ENCODE results near the gene MEX3B.

The MEX3B gene

GRCh38 chr15:82045892-82046665, at the start of gene MEX3B:
Gene MEX3B, minus strand, starts transcription at chr15:82046018. Its CDS starts 313 bp downstream, at chr15:82045705.
- DNase-seq: peak; percentile 91

GRCh38 chr15:82093774-82094211, 48.0 kb upstream of the MEX3B start:
- DNase-seq: no peak

- no peak for DNase-seq
Measured at GRCh38 chr15:82093325-82093724, 47.5 kb upstream of the MEX3B start.

GRCh38 chr15:82091636-82092140, 45.9 kb upstream of the MEX3B start:
- no peak for DNase-seq

- no peak for DNase-seq
Measured at GRCh38 chr15:82086243-82086995, 40.6 kb upstream of the MEX3B start.

GRCh38 chr15:82081914-82082762, 36.3 kb upstream of the MEX3B start:
- no peak for DNase-seq

GRCh38 chr15:82080774-82081173, 35.0 kb upstream of the MEX3B start:
- no peak for DNase-seq

- DNase-seq: no peak
Measured at GRCh38 chr15:82079736-82080135, 33.9 kb upstream of the MEX3B start.

- DNase-seq: no peak
Measured at GRCh38 chr15:82074610-82075009, 28.8 kb upstream of the MEX3B start.

- no peak for DNase-seq
Measured at GRCh38 chr15:82072926-82073537, 27.2 kb upstream of the MEX3B start.

GRCh38 chr15:82066455-82066854, 20.6 kb upstream of the MEX3B start:
- no peak for DNase-seq

- no peak for DNase-seq
Measured at GRCh38 chr15:82064824-82065223, 19.0 kb upstream of the MEX3B start.

- DNase-seq: no peak
Measured at GRCh38 chr15:82062479-82063454, 16.9 kb upstream of the MEX3B start.

- no peak for DNase-seq
Measured at GRCh38 chr15:82060817-82061216, 15.0 kb upstream of the MEX3B start.

- no peak for DNase-seq
Measured at GRCh38 chr15:82058517-82059204, 12.8 kb upstream of the MEX3B start.

- DNase-seq: no peak
Measured at GRCh38 chr15:82058026-82058425, 12.2 kb upstream of the MEX3B start.

GRCh38 chr15:82056958-82057823, 11.4 kb upstream of the MEX3B start:
- no peak for DNase-seq

GRCh38 chr15:82052751-82053150, 6.9 kb upstream of the MEX3B start:
- DNase-seq: no peak

- no peak for DNase-seq
Measured at GRCh38 chr15:82051664-82052063, 5.8 kb upstream of the MEX3B start.

GRCh38 chr15:82048811-82049210, 3.0 kb upstream of the MEX3B start:
- DNase-seq: no peak

All from activated naive CD4-positive, alpha-beta T cell treated with Interleukin-2 at 50 U/mL for 16 hours (primary cell).